MM.1S (cell line): ENCODE data around the gene PHF24.

Source experiments
- DNase-seq: peaks from one replicate; pipeline ENCODE4 v3.0.0-alpha.2; 2015
- H2AFZ ChIP-seq: fragments of 300-600 bp; sonication (generic); 2 replicates; pipeline ENCODE4 v1.6.0; 2016; ENCODE audit warnings: antibody characterized with exemption, low read length
- H3F3A ChIP-seq: fragments of 300-600 bp; sonication (generic); 2 replicates; pipeline ENCODE4 v1.6.1; 2016; ENCODE audit warnings: mild to moderate bottlenecking, antibody characterized with exemption, low read length, moderate library complexity, mixed read lengths; ENCODE audit not compliant: insufficient read depth
- H3K27ac ChIP-seq: fragments of 300-600 bp; sonication (generic); 2 replicates; pipeline ENCODE4 v1.5.1; 2016; ENCODE audit warnings: mild to moderate bottlenecking, low read length
- H3K27me3 ChIP-seq: fragments of 300-600 bp; sonication (generic); replicated peaks from 2 replicates; pipeline ENCODE4 v1.6.0; 2016; ENCODE audit warnings: low read length; ENCODE audit not compliant: insufficient read depth
- H3K36me3 ChIP-seq: fragments of 300-600 bp; sonication (generic); replicated peaks from 2 replicates; pipeline ENCODE4 v1.6.1; 2016; ENCODE audit warnings: mild to moderate bottlenecking, low read length, mixed read lengths; ENCODE audit not compliant: insufficient read depth
- H3K4me1 ChIP-seq: fragments of 300-600 bp; sonication (generic); 2 replicates; pipeline ENCODE4 v1.6.1; 2016; ENCODE audit warnings: low read length, mixed read lengths
- H3K4me2 ChIP-seq: fragments of 300-600 bp; sonication (generic); 2 replicates; pipeline ENCODE4 v1.6.0; 2016; ENCODE audit warnings: low read depth, low read length
- H3K4me3 ChIP-seq: fragments of 300-600 bp; sonication (generic); 2 replicates; pipeline ENCODE4 v1.5.1; 2016; ENCODE audit warnings: low read length, mixed read lengths
- H3K79me2 ChIP-seq: fragments of 300-600 bp; sonication (generic); 2 replicates; pipeline ENCODE4 v1.6.1; 2016; ENCODE audit warnings: mixed run types, low read length, mixed read lengths
- H3K9ac ChIP-seq: fragments of 300-600 bp; sonication (generic); 2 replicates; pipeline ENCODE4 v1.6.1; 2016; ENCODE audit warnings: low read length, mixed read lengths
- H3K9me2 ChIP-seq: fragments of 300-600 bp; sonication (generic); replicated peaks from 2 replicates; pipeline ENCODE4 v1.6.1; 2016; ENCODE audit warnings: mild to moderate bottlenecking, low read length, mixed read lengths; ENCODE audit not compliant: insufficient read depth
- H3K9me3 ChIP-seq: fragments of 300-600 bp; sonication (generic); replicated peaks from 2 replicates; pipeline ENCODE4 v1.6.1; 2016; ENCODE audit warnings: mild to moderate bottlenecking, low read length, mixed read lengths; ENCODE audit not compliant: insufficient read depth
- H4K20me1 ChIP-seq: fragments of 300-600 bp; sonication (generic); 2 replicates; pipeline ENCODE4 v1.6.1; 2016; ENCODE audit warnings: mild to moderate bottlenecking, low read length, moderate library complexity, mixed read lengths; ENCODE audit not compliant: insufficient read depth
- EZH2 ChIP-seq: fragments of 300-600 bp; sonication (generic); optimal IDR thresholded peaks from 2 replicates; pipeline ENCODE3; 2017; ENCODE audit warnings: low read depth, mild to moderate bottlenecking, antibody characterized with exemption, low read length, mixed read lengths
- EZH2phosphoT487 ChIP-seq: fragments of 300-600 bp; sonication (generic); IDR thresholded peaks from 2 replicates; pipeline ENCODE4 v1.6.1; 2018; ENCODE audit warnings: antibody characterized with exemption, low read length
- TF ChIP-seq, protein P1 (sequence below): fragments of 300-600 bp; sonication (generic); IDR thresholded peaks from 2 replicates; pipeline ENCODE4 v1.5.1; 2016; ENCODE audit warnings: antibody characterized with exemption, low read length, mixed read lengths

Gene PHF24

GRCh38 chr9:34961574-34962490, 3.7 kb downstream of the PHF24 start:
- Histone ChIP-seq H3K9me3 (no peaks in the 10 kb centered on the region), H3F3A (no peaks in the 10 kb centered on the region), H3K27ac (no peak overlapping the region), H3K27me3 (peaks cover 30% of the 10 kb centered on the region; the same call in 1 of the 2 replicates), H3K79me2 (no peaks in the 10 kb centered on the region), H3K9ac (no peak overlapping the region), H4K20me1 (no peaks in the 10 kb centered on the region), H3K4me3 (no peak overlapping the region), H2AFZ (no peak overlapping the region), H3K9me2 (no peaks in the 10 kb centered on the region), H3K4me2 (no peak overlapping the region), H3K36me3 (no peaks in the 10 kb centered on the region), H3K4me1 (no peaks in the 10 kb centered on the region)
- no peak for DNase-seq
- TF ChIP-seq EZH2 = no peak
- TF ChIP-seq EZH2phosphoT487 = no peak
- TF ChIP-seq, protein P1, sequence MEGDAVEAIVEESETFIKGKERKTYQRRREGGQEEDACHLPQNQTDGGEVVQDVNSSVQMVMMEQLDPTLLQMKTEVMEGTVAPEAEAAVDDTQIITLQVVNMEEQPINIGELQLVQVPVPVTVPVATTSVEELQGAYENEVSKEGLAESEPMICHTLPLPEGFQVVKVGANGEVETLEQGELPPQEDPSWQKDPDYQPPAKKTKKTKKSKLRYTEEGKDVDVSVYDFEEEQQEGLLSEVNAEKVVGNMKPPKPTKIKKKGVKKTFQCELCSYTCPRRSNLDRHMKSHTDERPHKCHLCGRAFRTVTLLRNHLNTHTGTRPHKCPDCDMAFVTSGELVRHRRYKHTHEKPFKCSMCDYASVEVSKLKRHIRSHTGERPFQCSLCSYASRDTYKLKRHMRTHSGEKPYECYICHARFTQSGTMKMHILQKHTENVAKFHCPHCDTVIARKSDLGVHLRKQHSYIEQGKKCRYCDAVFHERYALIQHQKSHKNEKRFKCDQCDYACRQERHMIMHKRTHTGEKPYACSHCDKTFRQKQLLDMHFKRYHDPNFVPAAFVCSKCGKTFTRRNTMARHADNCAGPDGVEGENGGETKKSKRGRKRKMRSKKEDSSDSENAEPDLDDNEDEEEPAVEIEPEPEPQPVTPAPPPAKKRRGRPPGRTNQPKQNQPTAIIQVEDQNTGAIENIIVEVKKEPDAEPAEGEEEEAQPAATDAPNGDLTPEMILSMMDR = no peak

GRCh38 chr9:34962546-34962945, 4.5 kb downstream of the PHF24 start:
- no peak for TF ChIP-seq EZH2phosphoT487
- TF ChIP-seq, protein P1 = no peak
- TF ChIP-seq EZH2 = no peak
- Histone ChIP-seq H3F3A (no peaks in the 10 kb centered on the region), H3K9me2 (no peaks in the 10 kb centered on the region), H3K27ac (no peak overlapping the region), H2AFZ (no peak overlapping the region), H3K4me1 (no peaks in the 10 kb centered on the region), H3K9me3 (no peaks in the 10 kb centered on the region), H3K9ac (no peak overlapping the region), H3K4me3 (no peak overlapping the region), H3K4me2 (no peak overlapping the region), H3K27me3 (peaks cover 24% of the 10 kb centered on the region; the same call in 1 of the 2 replicates), H3K36me3 (no peaks in the 10 kb centered on the region), H4K20me1 (no peaks in the 10 kb centered on the region), H3K79me2 (no peaks in the 10 kb centered on the region)
- DNase-seq = no peak

DNA sequence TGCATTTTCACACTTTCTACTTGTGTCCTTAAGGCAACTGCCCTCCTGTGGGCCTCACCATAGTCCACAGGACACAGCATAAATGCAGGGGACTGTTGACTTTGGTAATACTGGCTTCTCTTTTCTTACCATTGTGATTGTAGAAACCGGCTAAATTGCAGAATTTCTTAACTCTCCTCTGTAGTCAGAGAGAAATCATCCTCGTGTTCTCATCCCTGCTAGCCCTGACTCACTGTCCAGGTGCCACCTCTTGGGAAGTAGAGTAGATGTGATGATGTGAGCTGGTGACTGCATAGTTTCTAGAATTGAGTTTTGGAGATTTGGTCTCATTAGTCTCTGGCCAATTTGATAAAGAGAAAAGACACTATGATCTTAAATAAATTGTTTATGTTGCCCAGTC, 5.5 kb downstream of the PHF24 start:
- H2AFZ ChIP-seq = no peak overlapping the region
- H3K9ac ChIP-seq = no peak overlapping the region
- peaks cover 21% of the 10 kb centered on the region; the same call in 1 of the 2 replicates for H3K27me3 ChIP-seq
- H3K27ac ChIP-seq = no peak overlapping the region
- H3K9me3 ChIP-seq = no peaks in the 10 kb centered on the region
- no peaks in the 10 kb centered on the region for H4K20me1 ChIP-seq
- H3K79me2 ChIP-seq = no peaks in the 10 kb centered on the region
- no peaks in the 10 kb centered on the region for H3K9me2 ChIP-seq
- H3K4me3 ChIP-seq = no peak overlapping the region
- H3K4me2 ChIP-seq = no peak overlapping the region
- no peak for TF ChIP-seq EZH2phosphoT487
- no peak for TF ChIP-seq EZH2
- TF ChIP-seq, protein P1 = no peak
- H3K36me3 ChIP-seq = no peaks in the 10 kb centered on the region
- no peaks in the 10 kb centered on the region for H3K4me1 ChIP-seq
- H3F3A ChIP-seq = no peaks in the 10 kb centered on the region
- DNase-seq = no peak
